Activated CD4-positive, alpha-beta T cell treated with anti-CD3 and anti-CD28 coated beads for 36 hours (primary cell): ENCODE data around the gene LRTM1. TPM values are rescaled to one million over a fixed set of nuclear protein-coding genes. Genes with fewer than 3 reads are reported as not detected.

ENCODE experiments used
- ATAC-seq: fragments of 200-7000 bp; cut with Tn5 transposase; one replicate; pipeline ENCODE4 v1.10.0; 2021; ENCODE audit warnings: mild to moderate bottlenecking, moderate library complexity
- CTCF ChIA-PET: fragments of 350-600 bp; sonication (Branson Sonifier 250); formaldehyde crosslinking; loops from one replicate; lab custom pipeline; 2021; ENCODE audit warnings: antibody characterized with exemption; lab: Charles Lee
- POLR2A ChIA-PET: fragments of 350-600 bp; sonication (Branson Sonifier 250); formaldehyde crosslinking; loops from one replicate; lab custom pipeline; 2021; ENCODE audit warnings: antibody characterized with exemption, inconsistent platforms; lab: Charles Lee
- DNase-seq: peaks from one replicate; pipeline ENCODE4 v3.0.0-alpha.2; 2020
- H3K27ac Mint-ChIP-seq: one replicate; pipeline ENCODE4 v1.8.0; 2021; ENCODE audit warnings: mixed read lengths
- H3K27me3 Mint-ChIP-seq: one replicate; pipeline ENCODE4 v1.8.0; 2021; ENCODE audit warnings: mixed read lengths
- H3K36me3 Mint-ChIP-seq: one replicate; pipeline ENCODE4 v1.8.0; 2021; ENCODE audit warnings: low read depth, mixed read lengths
- H3K4me1 Mint-ChIP-seq: one replicate; pipeline ENCODE4 v1.8.0; 2021; ENCODE audit warnings: mixed read lengths
- H3K4me3 Mint-ChIP-seq: one replicate; pipeline ENCODE4 v1.8.0; 2021; ENCODE audit warnings: mild to moderate bottlenecking, moderate library complexity, mixed read lengths
- H3K9me3 Mint-ChIP-seq: one replicate; pipeline ENCODE4 v1.8.0; 2021; ENCODE audit warnings: low read depth, mixed read lengths
- intact Hi-C, 2 experiments: fragments of 100-400 bp; cut with DNase I in 1 of 2; cut with micrococcal nuclease in 1 of 2; formaldehyde crosslinking; loops; one replicate each; pipeline versions ENCODE4 v1.14.2 to v1.15.1; 2022 to 2024; cut with DNase I, micrococcal nuclease
- total RNA-seq, 2 experiments: library from RNA; stranded (reverse); gene quantifications; one replicate each; pipeline ENCODE4 v1.2.3, GENCODE V29; 2021

LRTM1 gene
- total RNA-seq, 2 experiments from 2014 or later = not detected

DNA sequence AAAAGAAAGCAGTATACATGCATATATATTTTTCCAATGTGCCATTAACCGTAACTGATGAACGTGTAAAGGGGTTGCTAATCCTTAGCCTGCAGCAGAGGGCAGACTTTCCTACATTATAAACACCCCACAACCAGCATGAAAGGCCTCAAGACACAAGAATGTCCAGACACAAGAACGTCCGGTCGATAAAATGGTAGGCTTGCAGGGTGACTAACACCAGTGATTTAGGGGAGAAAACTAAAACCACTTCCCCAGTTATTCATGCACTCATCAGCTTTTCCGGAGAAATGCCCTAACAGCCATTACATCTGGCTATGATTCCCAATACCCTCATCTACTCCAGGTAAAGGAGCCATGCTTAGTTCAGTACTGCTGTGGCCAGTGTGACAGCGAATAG is 57.4 kb downstream of the LRTM1 start:
- Mint-ChIP-seq H3K9me3 (no peaks in the 10 kb centered on the region), H3K36me3 (no peaks in the 10 kb centered on the region), H3K27ac (no peak overlapping the region), H3K4me3 (no peak overlapping the region), H3K27me3 (no peaks in the 10 kb centered on the region), H3K4me1 (no peaks in the 10 kb centered on the region)
- ChIA-PET CTCF (interaction anchor here (0.6 kb wide), 1 partner anchor 169 kb away, joined by 3 read pairs; no protein-coding TSS in a partner anchor), POLR2A (no interaction called here)
- intact Hi-C loops = no loop called here
- ATAC-seq = no peak
- DNase-seq = no peak
